ENCODE measurements around the gene RAI1.

The RAI1 gene

GRCh38 chr17:17786998-17787397 is 105.7 kb downstream of the RAI1 start:
- H3K4me3 Mint-ChIP-seq: no peak overlapping the region
- H3K9me3 Mint-ChIP-seq: no peaks in the 10 kb centered on the region
- intact Hi-C loops (cut with micrococcal nuclease): loop anchor here (10.0 kb wide), 1 partner anchor 62 kb away; no protein-coding TSS in a partner anchor
- H3K27ac Mint-ChIP-seq: no peak overlapping the region
- H3K4me1 Mint-ChIP-seq (ENCODE audit: low read depth): peaks cover 39% of the 10 kb centered on the region
- no peaks in the 10 kb centered on the region for H3K36me3 Mint-ChIP-seq (ENCODE audit: low read depth)
- peaks cover 36% of the 10 kb centered on the region for H3K27me3 Mint-ChIP-seq

DNA sequence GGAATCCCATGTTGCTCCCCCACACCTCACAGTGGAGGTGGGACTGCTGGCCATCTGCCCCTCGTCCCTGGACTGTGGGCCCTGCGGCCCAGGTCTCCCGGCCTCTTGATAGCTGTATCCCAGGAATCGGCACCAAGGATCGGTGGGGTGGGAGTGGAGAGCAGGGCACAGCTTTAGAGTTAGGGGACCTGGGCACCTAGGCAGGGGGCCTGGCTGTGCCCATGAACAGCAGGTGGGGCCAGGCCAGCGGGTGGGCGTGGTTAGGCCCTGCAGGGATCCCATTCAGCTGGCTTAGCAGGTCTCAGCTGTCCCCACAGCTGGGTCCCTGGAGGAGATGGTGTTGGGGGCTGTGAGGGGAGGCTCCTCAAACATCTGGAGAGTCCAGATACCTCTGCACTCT is 106.3 kb downstream of the RAI1 start:
- intact Hi-C loops (cut with micrococcal nuclease): loop anchor here (10.0 kb wide), 1 partner anchor 63 kb away; no protein-coding TSS in a partner anchor
- no peak overlapping the region for H3K4me3 Mint-ChIP-seq
- peaks cover 42% of the 10 kb centered on the region for H3K4me1 Mint-ChIP-seq (ENCODE audit: low read depth)
- no peak overlapping the region for H3K27ac Mint-ChIP-seq
- peaks cover 33% of the 10 kb centered on the region for H3K27me3 Mint-ChIP-seq
- no peaks in the 10 kb centered on the region for H3K36me3 Mint-ChIP-seq (ENCODE audit: low read depth)
- H3K9me3 Mint-ChIP-seq: no peaks in the 10 kb centered on the region

DNA sequence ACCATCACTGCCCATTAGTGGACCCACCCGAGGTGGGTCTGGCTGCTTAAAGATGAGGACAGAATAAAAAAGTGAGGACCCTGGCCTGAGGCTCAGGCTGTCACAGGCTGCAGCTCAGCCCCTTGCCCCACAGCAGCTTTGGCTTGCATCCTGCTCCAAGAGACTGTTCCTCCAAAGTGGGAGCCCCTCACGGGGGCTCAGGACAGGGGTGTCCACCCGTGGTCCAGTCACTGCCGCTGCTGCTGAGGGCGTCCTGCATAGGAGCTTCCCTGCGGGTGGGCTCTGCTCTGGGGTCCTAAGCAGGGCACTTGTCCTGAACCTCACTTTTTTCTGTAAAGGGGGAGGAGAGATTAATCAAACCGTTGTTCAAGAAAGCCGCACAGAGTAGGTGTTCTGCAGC is 107.7 kb downstream of the RAI1 start:
- intact Hi-C loops (cut with micrococcal nuclease): loop anchor here (10.0 kb wide), 1 partner anchor 64 kb away; no protein-coding TSS in a partner anchor

GRCh38 chr17:17789410-17789809 is 108.2 kb downstream of the RAI1 start:
- intact Hi-C loops (cut with micrococcal nuclease): loop anchor here (10.0 kb wide), 1 partner anchor 65 kb away; no protein-coding TSS in a partner anchor
- peaks cover 19% of the 10 kb centered on the region for H3K27me3 Mint-ChIP-seq

More for the DNA sequence above, 107.7 kb downstream of the RAI1 start:
- Mint-ChIP-seq H3K36me3 (ENCODE audit: low read depth) (peaks cover 11% of the 10 kb centered on the region), H3K9me3 (no peaks in the 10 kb centered on the region), H3K4me3 (no peak overlapping the region), H3K27ac (no peak overlapping the region), H3K4me1 (ENCODE audit: low read depth) (peaks cover 41% of the 10 kb centered on the region), H3K27me3 (peaks cover 23% of the 10 kb centered on the region)

DNA sequence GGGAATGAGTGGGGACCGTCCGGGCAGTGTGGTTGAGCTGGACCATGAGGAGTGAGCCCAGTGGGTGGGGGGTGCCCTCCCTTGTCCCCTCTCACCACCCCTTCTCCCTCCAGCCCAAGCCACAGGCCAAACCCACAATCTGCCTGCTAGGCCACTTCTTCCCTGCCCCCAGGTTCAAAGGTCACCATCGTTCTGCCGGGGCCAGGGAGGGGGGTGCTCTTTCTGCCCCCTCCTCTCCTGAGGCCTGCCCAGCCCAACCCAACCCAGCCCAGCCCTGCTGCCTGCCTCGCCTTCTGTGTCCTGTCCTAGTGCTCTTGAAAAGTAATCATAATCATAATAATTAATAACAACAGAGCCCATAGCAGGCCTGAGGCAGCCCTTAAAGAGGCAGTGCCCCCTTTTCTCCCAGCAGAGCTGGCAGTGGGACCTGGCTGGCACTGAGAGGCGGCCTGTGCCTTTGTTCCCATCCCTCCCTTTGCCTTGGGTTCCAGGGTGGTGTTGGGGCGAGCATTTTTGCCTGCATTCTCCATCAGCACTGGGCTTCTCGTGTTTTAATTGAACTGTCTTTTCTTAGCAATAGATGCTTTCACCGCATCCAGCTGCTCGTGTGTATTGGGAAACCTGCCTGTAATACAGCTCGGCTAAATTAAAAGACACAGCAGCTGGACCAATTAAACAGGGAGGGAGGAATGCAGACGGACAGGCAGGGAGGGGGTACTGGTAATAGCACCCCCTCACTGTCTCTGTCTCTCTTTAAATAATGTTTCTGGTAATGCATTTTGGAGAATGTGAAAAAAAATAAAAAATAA is 108.8 kb downstream of the RAI1 start:
- Mint-ChIP-seq H3K4me1 (ENCODE audit: low read depth) (peaks cover 30% of the 10 kb centered on the region), H3K27me3 (peaks cover 12% of the 10 kb centered on the region), H3K4me3 (no peak overlapping the region), H3K9me3 (no peaks in the 10 kb centered on the region), H3K27ac (no peak overlapping the region), H3K36me3 (ENCODE audit: low read depth) (peaks cover 22% of the 10 kb centered on the region)
- intact Hi-C loops (cut with micrococcal nuclease): loop anchor here (10.0 kb wide), 1 partner anchor 65 kb away; no protein-coding TSS in a partner anchor

More at GRCh38 chr17:17789410-17789809, 108.2 kb downstream of the RAI1 start:
- Mint-ChIP-seq H3K36me3 (ENCODE audit: low read depth) (peaks cover 16% of the 10 kb centered on the region), H3K9me3 (no peaks in the 10 kb centered on the region), H3K27ac (no peak overlapping the region), H3K4me3 (no peak overlapping the region), H3K4me1 (ENCODE audit: low read depth) (peaks cover 36% of the 10 kb centered on the region)

DNA sequence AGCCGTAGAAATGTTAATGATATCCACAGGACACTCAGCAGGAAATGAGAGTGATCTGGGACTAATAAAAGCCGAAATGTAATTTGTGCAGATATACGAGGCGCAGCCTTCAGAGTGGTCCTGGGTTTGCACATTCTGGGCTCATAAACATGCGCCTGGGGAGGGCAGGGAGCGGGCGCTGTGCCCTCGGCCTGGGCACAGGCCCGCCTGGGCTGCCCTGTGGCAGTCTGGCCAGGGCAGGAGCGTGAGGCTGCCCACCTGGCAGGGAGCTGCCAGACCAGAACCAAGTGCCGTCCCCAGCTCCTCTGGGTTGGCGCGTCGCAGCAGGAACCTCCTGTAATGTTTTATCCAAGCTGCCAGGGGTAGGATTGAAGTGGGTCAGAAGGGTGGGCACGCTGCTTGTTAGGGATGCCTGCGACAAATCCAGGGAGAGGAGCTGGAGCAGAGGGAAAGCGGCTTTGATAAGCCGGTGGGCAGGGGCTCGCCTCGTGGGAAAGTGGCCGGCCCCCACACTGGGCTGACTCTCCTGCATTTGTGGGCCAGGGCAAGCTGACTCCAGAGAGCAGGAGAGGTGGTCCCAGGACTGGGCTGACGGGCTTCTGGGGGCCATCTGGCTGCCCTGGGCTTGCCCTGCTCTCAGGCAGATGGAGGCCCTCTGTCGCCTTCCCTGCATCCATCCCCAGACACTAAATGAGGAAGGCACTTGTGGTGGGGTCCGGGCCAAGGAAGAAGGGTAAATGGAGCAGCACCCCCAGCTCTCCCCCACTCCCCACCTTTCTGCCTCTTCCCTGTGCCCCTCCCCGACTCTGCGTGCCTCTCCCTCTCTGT is 109.6 kb downstream of the RAI1 start:
- Mint-ChIP-seq H3K4me3 (no peak overlapping the region), H3K27me3 (peaks cover 9% of the 10 kb centered on the region), H3K9me3 (no peaks in the 10 kb centered on the region), H3K27ac (no peak overlapping the region), H3K36me3 (ENCODE audit: low read depth) (peaks cover 30% of the 10 kb centered on the region), H3K4me1 (ENCODE audit: low read depth) (peaks cover 27% of the 10 kb centered on the region)
- intact Hi-C loops (cut with micrococcal nuclease): no loop called here

DNA sequence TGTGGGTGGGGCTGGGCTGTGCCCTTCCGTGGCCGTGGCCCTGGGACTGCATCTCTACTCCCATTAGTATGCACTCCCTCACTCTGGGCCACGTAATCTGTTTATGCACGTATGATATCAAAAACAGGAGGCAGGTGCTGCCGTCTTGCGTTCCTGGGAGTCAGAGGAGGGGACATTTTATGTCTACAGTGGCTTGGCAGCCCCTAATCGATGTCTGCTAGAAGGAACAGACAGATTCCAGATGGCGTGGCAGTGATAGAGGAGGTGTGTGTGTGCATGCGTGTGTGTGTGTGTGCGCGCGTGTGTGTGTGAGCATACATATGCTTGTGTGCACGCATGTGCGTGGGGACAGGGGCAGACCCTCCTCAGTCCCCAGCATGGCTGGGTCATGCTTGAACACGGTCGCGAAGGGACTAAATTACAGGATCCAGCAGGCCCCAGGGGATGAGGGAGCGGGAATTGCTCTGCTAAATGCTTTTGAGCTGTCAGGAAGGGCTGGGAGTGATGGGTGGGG is 110.8 kb downstream of the RAI1 start:
- peaks cover 9% of the 10 kb centered on the region for H3K27me3 Mint-ChIP-seq
- peaks cover 43% of the 10 kb centered on the region for H3K36me3 Mint-ChIP-seq (ENCODE audit: low read depth)
- H3K9me3 Mint-ChIP-seq: no peaks in the 10 kb centered on the region
- no peak overlapping the region for H3K27ac Mint-ChIP-seq
- intact Hi-C loops (cut with micrococcal nuclease): no loop called here
- H3K4me1 Mint-ChIP-seq (ENCODE audit: low read depth): peaks cover 19% of the 10 kb centered on the region
- no peak overlapping the region for H3K4me3 Mint-ChIP-seq

DNA sequence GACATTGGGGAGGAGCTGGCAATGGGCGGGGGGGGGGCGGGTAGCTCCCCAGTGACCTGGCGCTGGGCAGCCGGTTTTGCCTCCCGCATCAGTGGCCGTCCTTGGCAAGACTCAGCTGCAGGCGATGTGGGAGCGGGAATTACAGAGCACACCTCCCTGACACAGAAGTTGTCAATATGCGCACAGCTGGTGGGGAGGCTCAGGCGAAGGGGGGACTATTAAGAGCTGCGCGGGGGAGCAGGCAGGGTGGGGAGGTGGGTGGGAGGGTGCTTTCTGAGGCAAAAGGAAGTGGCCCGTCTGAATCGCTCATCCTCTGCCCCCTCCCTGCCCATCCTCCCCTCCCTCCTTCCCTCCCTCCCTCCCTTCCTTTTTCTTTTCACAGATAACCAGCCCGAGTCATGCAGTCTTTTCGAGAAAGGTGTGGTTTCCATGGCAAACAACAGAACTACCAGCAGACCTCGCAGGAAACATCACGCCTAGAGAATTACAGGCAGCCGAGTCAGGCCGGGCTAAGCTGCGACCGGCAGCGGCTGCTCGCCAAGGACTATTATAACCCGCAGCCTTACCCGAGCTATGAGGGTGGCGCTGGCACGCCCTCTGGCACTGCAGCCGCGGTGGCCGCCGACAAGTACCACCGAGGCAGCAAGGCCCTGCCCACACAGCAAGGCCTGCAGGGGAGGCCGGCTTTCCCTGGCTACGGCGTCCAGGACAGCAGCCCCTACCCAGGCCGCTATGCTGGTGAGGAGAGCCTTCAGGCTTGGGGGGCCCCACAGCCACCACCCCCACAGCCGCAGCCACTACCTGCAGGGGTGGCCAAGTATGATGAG is 111.5 kb downstream of the RAI1 start:
- H3K27me3 Mint-ChIP-seq: peaks cover 9% of the 10 kb centered on the region
- H3K4me3 Mint-ChIP-seq: no peak overlapping the region
- H3K4me1 Mint-ChIP-seq (ENCODE audit: low read depth): peaks cover 19% of the 10 kb centered on the region
- H3K27ac Mint-ChIP-seq: no peak overlapping the region
- no peaks in the 10 kb centered on the region for H3K9me3 Mint-ChIP-seq
- intact Hi-C loops (cut with micrococcal nuclease): no loop called here
- peaks cover 49% of the 10 kb centered on the region for H3K36me3 Mint-ChIP-seq (ENCODE audit: low read depth)

- H3K4me3 Mint-ChIP-seq: no peak overlapping the region
- H3K27ac Mint-ChIP-seq: no peak overlapping the region
- H3K4me1 Mint-ChIP-seq (ENCODE audit: low read depth): peaks cover 19% of the 10 kb centered on the region
- peaks cover 9% of the 10 kb centered on the region for H3K27me3 Mint-ChIP-seq
- peaks cover 58% of the 10 kb centered on the region for H3K36me3 Mint-ChIP-seq (ENCODE audit: low read depth)
- intact Hi-C loops (cut with micrococcal nuclease): no loop called here
- H3K9me3 Mint-ChIP-seq: no peaks in the 10 kb centered on the region
Measured at GRCh38 chr17:17793378-17794214, 112.3 kb downstream of the RAI1 start.

- Mint-ChIP-seq H3K9me3 (no peaks in the 10 kb centered on the region), H3K4me3 (no peak overlapping the region), H3K4me1 (ENCODE audit: low read depth) (peaks cover 19% of the 10 kb centered on the region), H3K36me3 (ENCODE audit: low read depth) (peaks cover 66% of the 10 kb centered on the region), H3K27ac (no peak overlapping the region), H3K27me3 (peaks cover 9% of the 10 kb centered on the region)
- intact Hi-C loops (cut with micrococcal nuclease): no loop called here
Measured at GRCh38 chr17:17794382-17794781, 113.1 kb downstream of the RAI1 start.

DNA sequence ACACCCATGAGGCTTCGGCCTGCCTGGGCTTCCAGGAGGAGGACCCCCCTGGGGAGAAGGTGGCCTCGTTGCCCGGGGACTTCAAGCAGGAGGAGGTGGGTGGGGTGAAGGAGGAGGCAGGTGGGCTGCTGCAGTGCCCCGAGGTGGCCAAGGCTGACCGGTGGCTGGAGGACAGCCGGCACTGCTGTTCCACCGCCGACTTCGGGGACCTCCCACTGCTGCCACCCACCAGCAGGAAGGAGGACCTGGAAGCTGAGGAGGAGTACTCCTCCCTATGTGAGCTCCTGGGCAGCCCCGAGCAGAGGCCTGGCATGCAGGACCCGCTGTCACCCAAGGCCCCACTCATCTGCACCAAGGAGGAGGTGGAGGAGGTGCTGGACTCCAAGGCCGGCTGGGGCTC is 114.0 kb downstream of the RAI1 start:
- intact Hi-C loops (cut with micrococcal nuclease): no loop called here
- Mint-ChIP-seq H3K27me3 (peaks cover 9% of the 10 kb centered on the region), H3K27ac (no peak overlapping the region), H3K36me3 (ENCODE audit: low read depth) (peaks cover 75% of the 10 kb centered on the region), H3K4me3 (no peak overlapping the region), H3K9me3 (no peaks in the 10 kb centered on the region), H3K4me1 (ENCODE audit: low read depth) (peaks cover 19% of the 10 kb centered on the region)

DNA sequence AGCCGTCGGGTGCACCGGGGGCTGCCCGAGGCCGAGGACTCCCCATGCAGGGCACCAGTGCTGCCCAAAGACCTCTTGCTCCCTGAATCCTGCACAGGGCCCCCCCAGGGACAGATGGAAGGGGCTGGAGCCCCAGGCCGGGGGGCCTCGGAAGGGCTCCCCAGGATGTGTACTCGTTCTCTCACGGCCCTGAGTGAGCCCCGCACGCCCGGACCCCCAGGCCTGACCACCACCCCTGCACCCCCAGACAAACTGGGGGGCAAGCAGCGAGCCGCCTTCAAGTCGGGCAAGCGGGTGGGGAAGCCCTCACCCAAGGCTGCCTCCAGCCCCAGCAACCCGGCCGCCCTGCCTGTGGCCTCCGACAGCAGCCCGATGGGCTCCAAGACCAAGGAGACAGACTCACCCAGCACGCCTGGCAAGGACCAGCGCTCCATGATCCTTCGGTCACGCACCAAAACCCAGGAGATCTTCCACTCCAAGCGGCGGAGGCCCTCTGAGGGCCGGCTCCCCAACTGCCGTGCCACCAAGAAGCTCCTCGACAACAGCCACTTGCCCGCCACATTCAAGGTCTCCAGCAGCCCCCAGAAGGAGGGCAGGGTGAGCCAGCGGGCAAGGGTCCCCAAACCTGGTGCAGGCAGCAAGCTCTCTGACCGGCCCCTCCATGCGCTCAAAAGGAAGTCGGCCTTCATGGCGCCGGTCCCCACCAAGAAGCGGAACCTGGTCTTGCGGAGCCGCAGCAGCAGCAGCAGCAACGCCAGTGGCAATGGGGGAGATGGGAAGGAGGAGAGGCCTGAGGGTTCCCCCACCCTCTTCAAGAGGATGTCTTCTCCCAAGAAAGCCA is 114.9 kb downstream of the RAI1 start:
- Mint-ChIP-seq H3K9me3 (no peaks in the 10 kb centered on the region), H3K27me3 (peaks cover 7% of the 10 kb centered on the region), H3K4me3 (no peak overlapping the region), H3K36me3 (ENCODE audit: low read depth) (peaks cover 77% of the 10 kb centered on the region), H3K27ac (no peak overlapping the region), H3K4me1 (ENCODE audit: low read depth) (peaks cover 19% of the 10 kb centered on the region)
- intact Hi-C loops (cut with micrococcal nuclease): no loop called here

All from dendritic cell treated with granulocyte-macrophage colony-stimulating factor and Interleukin-4, amounts not matched to agents 40 ng/mL and 50 ng/mL, for 4 days (primary cell).